UCSD-AML1 (cell line): Measurements from ENCODE around the gene CRTC3.
"Not testable (repeated sequence)": the region's sequence is repeated elsewhere in the genome, so short reads cannot be mapped to it uniquely, and the experiment has no call there.

Experiments used
- DNase-seq: peaks from one replicate; lab custom pipeline; 2025; ENCODE audit not compliant: unreplicated experiment; lab: John Stamatoyannopoulos, UW

CRTC3 gene

GRCh38 chr15:90619468-90619867 is 89.7 kb downstream of the CRTC3 start:
- no peak for DNase-seq

GRCh38 chr15:90619939-90620338 is 90.2 kb downstream of the CRTC3 start:
- no peak for DNase-seq

GRCh38 chr15:90620379-90621067 is 90.8 kb downstream of the CRTC3 start:
- peak; percentile 51 for DNase-seq

- no peak for DNase-seq
Measured at GRCh38 chr15:90623854-90624253, 94.1 kb downstream of the CRTC3 start.

GRCh38 chr15:90624278-90624981 is 94.7 kb downstream of the CRTC3 start:
- DNase-seq, result no peak

GRCh38 chr15:90625037-90625436 is 95.3 kb downstream of the CRTC3 start:
- no peak for DNase-seq

GRCh38 chr15:90629217-90629616 is 99.5 kb downstream of the CRTC3 start:
- DNase-seq, result no peak

- DNase-seq, result no peak
Measured at GRCh38 chr15:90633360-90633759, 103.6 kb downstream of the CRTC3 start.

- DNase-seq, result not testable (repeated sequence)
Measured at GRCh38 chr15:90636993-90637392, 107.3 kb downstream of the CRTC3 start.

GRCh38 chr15:90637693-90638092 is 108.0 kb downstream of the CRTC3 start:
- DNase-seq, result no peak

- DNase-seq, result no peak
Measured at GRCh38 chr15:90638201-90638691, 108.5 kb downstream of the CRTC3 start.

GRCh38 chr15:90638963-90639362 is 109.2 kb downstream of the CRTC3 start:
- no peak for DNase-seq

GRCh38 chr15:90640862-90641261 is 111.1 kb downstream of the CRTC3 start:
- DNase-seq, result no peak

- DNase-seq, result no peak
Measured at GRCh38 chr15:90641581-90642463, 112.1 kb downstream of the CRTC3 start.

GRCh38 chr15:90642464-90643300 is 113.0 kb downstream of the CRTC3 start:
- DNase-seq, result no peak

- no peak for DNase-seq
Measured at GRCh38 chr15:90643301-90643632, 113.5 kb downstream of the CRTC3 start.

- DNase-seq, result no peak
Measured at GRCh38 chr15:90644526-90644925, 114.8 kb downstream of the CRTC3 start.

- no peak for DNase-seq
Measured at GRCh38 chr15:90644952-90645725, 115.4 kb downstream of the CRTC3 start.

- DNase-seq, result no peak
Measured at GRCh38 chr15:90645873-90646575, 116.3 kb downstream of the CRTC3 start.
